ENCODE results near the gene NLRC5. TPM values are rescaled to one million over a fixed set of nuclear protein-coding genes. Genes with fewer than 3 reads are reported as not detected.

NLRC5 gene, protein sequence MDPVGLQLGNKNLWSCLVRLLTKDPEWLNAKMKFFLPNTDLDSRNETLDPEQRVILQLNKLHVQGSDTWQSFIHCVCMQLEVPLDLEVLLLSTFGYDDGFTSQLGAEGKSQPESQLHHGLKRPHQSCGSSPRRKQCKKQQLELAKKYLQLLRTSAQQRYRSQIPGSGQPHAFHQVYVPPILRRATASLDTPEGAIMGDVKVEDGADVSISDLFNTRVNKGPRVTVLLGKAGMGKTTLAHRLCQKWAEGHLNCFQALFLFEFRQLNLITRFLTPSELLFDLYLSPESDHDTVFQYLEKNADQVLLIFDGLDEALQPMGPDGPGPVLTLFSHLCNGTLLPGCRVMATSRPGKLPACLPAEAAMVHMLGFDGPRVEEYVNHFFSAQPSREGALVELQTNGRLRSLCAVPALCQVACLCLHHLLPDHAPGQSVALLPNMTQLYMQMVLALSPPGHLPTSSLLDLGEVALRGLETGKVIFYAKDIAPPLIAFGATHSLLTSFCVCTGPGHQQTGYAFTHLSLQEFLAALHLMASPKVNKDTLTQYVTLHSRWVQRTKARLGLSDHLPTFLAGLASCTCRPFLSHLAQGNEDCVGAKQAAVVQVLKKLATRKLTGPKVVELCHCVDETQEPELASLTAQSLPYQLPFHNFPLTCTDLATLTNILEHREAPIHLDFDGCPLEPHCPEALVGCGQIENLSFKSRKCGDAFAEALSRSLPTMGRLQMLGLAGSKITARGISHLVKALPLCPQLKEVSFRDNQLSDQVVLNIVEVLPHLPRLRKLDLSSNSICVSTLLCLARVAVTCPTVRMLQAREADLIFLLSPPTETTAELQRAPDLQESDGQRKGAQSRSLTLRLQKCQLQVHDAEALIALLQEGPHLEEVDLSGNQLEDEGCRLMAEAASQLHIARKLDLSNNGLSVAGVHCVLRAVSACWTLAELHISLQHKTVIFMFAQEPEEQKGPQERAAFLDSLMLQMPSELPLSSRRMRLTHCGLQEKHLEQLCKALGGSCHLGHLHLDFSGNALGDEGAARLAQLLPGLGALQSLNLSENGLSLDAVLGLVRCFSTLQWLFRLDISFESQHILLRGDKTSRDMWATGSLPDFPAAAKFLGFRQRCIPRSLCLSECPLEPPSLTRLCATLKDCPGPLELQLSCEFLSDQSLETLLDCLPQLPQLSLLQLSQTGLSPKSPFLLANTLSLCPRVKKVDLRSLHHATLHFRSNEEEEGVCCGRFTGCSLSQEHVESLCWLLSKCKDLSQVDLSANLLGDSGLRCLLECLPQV (N-terminal part only)
- total RNA-seq (2014; rRNA removed; shearing (Covaris generic)), result 6.6 and 8.4 TPM in 2 replicates

DNA sequence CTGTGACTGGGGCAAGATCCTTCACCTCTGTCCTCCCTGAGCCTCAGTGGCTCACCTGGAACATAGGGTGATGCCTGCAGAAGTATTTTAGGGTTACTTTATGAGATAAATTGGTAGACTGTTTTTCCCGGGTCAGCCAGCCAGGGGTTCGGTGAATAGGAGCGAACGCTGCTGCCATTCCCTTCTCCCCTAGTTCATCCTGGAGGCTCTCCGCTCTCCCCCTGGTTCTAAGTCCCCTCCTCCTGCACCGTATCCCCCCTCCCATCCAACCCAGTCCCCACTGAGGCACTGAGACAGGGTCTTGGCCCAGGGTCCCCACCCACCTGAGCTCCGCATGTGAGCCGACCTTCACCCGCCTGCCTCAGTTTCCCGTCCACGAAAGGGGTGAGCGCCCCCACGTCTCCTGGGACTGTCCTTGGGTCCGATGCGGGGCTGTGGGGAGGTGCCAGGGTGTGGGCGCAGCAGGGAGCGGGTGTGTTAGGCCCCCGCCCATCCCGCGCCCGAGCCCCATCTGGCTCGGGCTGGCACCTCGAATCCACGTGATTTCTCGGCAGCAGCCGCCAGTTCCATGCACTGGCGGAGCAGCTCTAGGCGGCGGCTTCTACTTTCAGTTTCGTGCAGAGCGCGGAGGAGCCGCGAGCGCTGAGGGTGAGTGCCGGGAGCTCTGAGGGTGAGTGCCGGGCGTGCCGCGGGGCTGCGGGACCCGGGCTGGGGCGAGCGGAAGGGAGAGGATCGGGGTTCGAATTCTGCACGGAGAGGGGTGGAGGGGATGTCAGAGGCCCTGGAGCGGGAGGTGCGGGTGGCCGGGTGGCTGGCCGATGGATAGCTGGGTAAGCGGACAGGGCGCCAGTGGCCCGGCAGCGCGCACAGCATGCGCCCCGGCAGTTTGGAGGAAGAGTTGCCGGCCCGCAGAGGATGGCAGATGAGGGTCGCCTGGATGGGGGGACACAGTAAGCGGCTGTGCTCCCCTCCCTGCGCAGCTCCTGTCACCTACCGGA is at the start of gene NLRC5:
NLRC5 (plus strand) TSS at position 610 of the 998 bp plus-strand sequence. CDS start 31,156 bp downstream, outside the sequence.
- peak; percentile 77 for DNase-seq (ENCODE audit: low spot score)

DNA sequence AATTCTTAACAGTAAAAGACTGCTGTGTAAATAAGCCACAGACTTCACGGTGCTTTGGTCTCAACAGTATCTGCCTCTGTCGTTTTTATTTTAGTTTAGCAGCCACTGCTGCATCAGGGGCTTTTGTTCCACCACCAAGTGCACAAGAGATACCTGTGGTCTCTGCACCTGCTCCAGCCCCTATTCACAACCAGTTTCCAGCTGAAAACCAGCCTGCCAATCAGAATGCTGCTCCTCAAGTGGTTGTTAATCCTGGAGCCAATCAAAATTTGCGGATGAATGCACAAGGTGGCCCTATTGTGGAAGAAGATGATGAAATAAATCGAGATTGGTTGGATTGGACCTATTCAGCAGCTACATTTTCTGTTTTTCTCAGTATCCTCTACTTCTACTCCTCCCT is 49.6 kb upstream of the NLRC5 start:
- no peak for DNase-seq (ENCODE audit: low spot score)

DNA sequence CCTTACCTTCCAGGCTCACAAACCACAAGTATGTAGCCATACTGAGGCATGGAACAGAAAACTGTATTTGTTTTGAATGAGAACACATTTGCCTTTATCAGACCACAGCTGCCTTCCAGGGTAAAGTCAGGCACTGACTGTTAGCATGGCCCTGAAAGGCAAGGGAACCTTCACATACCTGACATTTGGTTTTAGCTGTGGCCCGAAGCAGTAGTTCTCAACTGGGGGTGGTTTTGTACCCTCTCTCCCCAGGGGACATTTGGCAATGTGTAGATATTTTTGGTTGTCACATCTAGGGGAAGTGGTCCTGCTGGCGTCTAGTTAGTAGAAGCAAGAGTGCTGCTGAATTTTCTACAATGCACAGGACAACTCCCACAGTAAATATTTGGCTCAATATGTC is 48.3 kb upstream of the NLRC5 start:
- DNase-seq (ENCODE audit: low spot score), result no peak

DNA sequence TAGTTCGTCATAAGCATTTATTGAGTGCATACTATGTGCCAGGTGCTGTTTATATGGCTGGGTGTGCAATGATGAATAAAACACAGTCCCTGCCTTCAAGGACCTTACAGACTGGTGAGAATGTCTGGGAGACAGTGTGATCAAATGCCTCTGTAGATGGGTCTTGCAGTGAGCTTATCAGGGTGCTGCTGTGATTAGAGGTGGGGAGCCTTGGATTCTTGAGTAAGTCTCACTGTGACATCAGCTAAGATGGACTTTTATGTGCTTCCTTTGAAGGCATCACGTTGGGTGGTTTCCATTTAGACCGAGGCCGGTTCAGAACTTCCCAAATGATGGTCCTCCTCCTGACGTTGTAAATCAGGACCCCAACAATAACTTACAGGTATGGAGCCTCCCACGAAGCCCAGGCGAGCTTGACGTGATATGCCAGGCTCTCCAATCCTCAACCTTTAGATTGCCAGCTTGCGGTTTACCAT is 47.5 kb upstream of the NLRC5 start:
- DNase-seq (ENCODE audit: low spot score), result no peak

DNA sequence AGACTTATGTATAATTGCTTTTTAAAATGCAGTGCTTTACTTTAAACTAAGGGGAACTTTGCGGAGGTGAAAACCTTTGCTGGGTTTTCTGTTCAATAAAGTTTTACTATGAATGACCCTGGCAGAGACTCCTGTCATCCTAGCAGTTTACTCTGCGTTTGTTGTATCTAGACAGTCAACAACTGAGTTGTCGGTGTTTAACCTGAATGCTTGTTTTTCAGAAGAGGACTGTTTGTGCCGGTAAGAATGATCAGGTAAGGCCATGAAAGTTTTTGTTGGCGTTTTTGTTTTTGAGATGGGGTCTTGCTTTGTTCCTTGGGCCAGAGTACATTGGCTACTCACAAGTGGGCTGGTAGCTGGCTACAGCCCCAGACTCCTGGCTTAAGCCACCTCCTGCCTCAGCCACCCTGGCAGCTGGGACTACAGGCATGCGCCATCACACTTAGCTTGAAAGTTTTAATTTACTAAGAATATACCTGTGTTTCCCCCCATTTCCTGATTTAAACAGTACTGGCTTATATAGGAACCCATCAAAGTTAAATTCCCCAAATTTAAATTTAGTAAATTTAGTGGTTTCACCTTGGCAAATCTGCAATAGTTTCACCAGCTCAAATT is 45.5 kb upstream of the NLRC5 start:
- DNase-seq (ENCODE audit: low spot score), result no peak

DNA sequence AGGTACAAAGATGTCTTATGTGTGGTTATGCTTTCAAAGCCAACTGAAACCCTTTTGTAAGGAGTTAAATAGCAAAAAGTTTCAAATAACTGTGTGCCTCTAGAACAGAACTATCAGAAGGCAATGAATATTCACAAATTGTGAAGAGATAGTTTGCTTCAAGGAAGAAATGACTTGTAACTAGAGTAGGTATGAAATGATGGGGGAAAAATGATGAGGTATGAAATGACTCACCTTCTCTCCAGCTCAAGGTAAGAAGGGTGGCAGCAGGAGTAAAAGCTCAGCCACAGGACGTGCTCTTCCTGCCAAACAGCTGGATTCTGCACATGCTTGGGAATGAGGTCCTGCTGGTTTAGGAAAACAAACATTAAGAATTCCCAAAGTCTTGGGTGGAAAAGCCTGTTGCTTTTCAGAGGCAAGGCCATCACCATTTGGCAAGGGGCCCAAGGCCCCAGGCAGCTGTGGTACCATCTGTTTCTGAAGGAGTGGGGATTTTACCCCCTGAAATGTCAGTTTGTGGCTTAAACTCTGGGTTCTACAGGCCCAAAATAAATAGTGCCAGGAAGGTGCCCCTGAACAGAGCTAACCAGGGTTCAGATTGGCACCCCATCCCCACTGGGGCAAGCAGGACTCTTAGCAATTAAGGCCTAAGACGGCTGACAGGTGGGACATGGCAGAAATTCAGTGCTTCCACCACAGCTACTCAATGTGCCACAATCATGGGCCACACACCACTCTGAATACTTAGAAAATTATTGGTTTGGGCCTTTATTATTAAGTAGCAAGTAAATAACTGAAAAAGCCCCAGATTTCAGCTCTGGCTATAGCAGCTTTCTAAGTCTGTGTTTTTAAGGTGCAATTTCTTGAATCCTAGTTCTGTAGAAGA is 44.2 kb upstream of the NLRC5 start:
- DNase-seq (ENCODE audit: low spot score), result peak; percentile 65

DNA sequence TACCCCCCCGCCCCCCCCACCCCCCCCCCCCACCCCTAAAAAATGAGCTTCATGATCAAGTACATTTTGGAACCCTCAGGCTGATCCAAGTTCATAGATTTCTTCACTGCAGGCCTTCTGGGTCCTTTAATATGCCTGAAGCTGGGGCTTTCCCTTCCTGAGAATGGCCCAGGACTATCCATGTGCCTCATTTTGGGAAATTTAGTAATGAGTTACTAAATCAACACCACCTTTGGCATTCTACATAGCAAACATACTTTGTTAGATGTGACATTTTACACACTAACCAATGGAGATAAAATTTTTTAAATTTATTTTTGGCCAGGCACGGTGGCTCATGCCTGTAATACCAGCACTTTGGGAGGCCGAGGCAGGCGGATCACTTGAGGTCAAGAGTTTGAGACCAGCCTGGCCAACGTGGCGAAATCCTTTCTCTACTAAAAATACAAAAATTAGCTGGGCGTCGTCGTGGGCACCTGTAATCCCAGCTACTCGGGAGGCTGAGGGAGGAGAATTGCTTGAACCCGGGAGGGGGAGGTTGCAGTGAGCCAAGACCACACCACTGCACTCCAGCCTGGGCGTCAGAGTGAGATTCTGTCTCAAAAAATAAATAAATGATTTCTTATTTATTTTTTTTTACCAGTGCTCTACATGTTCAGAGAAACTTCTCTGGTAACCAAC is 43.4 kb upstream of the NLRC5 start:
- no peak for DNase-seq (ENCODE audit: low spot score)

DNA sequence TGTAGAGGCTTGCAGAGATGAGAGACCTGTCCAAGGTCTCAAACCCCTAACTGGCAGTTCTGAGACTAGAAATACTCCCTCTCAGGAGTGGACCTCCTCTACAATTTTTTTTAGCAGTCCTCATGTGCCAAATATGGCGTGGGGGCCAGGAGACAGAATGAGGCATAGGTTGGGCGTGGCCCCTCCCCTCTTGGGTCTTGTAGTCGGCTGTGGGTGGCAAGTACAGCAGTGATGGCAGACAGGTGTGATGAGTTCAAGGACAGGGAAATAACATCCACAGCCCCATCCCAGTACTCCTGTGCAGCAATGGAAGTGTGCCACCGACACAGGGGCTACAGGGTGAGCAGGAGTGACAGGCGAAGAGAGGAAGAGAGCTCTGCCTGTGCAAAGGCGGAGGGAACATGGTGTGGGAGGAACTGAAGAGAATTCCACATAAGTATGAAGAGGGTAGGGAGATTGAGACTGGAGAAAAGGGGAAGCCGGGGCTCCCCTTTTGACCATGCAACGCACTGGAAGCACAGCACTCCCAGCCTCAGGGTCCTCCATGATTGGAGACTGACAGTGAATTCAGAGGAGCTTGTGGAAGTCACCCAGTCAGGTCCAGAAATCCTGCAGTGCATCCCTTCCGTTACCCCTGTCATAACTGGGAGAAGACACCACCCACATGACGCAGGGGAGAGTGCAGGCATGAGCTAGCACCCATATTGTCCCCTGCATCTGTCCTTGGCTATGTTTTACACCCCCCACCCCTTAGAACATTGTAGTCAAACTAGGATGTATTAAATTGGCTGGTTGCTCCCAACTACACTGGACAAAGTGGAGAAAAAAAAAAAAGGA is 42.4 kb upstream of the NLRC5 start:
- DNase-seq (ENCODE audit: low spot score), result no peak

DNA sequence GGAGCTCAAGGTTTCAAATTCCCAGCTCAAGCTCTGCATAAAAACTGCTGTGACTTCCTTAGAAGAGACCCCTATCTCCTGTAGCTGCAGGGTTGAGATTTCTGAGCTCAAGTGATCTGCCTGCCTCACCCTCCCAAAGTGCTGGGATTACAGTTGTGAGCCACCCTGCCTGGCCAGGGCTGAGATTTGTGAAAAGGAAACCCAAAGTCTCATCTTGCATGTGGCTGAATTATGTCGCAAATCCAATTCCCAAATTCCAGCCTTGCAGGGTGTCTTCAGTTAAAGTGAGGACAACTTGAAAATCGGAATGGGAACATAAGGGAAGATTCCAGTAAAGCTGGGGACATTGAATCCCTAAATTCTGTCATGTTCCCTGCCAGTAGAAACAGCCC is 41.8 kb upstream of the NLRC5 start:
- DNase-seq (ENCODE audit: low spot score), result no peak

DNA sequence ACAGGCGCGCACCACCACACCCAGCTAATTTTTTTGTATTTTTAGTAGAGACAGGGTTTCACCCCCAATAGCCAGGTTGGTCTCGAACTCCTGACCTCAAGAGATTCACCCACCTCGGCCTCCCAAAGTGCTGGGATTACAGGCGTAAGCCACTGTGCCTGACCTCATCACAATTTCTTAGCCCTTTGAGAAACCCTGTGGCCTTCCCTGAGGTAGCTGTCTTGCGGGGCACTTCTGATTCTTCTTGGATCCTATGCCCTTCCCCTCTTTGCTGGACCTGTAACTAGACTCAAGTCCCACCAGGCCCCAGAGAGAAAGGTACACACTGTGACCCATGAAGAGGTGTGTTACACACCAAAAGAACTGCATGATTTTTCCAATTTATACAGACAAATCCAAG is 41.1 kb upstream of the NLRC5 start:
- DNase-seq (ENCODE audit: low spot score), result no peak

DNA sequence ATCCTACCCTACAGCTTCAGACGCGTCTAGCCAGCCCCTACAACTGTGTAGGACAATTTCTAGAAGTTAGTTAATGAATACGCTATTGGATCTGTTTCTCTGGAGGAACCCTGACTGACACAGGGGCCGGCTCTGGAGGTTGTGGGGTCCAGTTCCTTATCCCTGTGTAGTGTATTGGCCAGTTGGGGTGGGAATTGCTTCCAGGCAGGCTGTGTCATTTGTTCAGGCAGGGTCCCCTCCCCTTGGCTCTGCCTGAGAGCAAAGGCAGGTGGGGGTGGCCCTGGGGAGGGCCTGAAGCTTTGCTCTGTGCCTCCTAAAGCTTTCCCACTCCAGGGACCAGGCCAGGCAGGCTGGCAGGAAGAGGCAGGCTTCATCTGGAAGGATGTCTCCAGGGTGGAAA is 39.3 kb upstream of the NLRC5 start:
- DNase-seq (ENCODE audit: low spot score), result no peak

DNA sequence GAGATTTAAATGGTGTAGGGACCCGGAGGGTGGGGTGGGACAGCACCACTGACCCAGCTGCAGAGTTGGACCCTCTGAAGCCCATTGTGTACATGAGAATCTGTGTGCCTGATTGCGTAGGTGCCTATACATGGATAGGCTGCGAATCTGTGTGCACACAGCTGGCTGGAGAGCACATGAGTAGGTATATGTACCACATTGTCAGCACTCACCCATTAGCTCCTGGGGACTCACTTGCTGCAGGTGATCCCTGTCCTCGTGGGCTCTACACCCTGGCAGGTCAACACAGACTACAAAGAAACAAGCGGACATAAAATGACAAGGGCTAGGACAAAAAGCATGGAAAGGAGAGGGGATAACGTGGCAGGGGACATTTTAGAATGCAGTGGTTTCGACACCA is 38.9 kb upstream of the NLRC5 start:
- no peak for DNase-seq (ENCODE audit: low spot score)

DNA sequence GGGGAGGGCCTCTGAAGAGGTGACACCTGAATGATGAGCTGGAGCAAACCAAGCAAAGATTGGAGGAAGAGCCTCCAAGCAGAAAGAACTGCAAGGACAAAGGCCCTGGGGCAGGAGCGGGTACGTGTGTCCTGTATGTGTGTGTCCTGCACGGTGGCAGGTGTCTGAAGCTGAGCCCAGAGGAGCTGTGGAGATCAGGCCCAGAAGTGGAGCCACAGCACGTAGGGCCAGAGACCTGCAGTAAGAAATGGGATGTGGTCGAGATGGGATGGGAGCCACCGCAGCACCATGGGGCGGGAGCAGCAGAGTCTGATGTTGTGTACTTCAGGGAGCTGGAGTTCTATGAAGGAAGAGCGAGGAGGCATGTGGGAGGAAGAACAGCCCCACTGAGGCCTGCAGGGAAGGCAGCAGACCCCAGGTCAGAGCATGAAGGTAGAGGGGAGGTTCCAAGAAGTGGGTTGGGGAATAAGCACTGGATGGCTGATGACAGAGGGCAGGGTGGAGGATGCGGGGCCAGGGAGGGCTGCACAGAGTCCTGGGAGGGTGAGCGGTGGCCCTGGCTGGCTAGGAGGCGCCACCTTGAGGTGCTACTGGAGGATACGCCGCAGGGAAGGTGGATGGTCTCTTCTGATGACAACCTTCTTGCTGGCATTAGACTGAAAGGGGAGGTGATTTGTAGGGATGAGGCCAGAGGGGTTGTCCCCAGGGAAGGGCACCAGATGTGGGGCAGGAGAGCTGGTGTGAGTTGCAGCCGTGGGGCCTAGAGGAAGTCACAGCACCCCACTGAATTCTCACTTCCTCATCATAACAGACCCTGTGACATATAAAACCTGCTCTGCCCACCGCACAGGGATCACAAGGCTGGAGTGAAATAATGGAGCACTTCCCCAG is 38.2 kb upstream of the NLRC5 start:
- peak; percentile 34 for DNase-seq (ENCODE audit: low spot score)

DNA sequence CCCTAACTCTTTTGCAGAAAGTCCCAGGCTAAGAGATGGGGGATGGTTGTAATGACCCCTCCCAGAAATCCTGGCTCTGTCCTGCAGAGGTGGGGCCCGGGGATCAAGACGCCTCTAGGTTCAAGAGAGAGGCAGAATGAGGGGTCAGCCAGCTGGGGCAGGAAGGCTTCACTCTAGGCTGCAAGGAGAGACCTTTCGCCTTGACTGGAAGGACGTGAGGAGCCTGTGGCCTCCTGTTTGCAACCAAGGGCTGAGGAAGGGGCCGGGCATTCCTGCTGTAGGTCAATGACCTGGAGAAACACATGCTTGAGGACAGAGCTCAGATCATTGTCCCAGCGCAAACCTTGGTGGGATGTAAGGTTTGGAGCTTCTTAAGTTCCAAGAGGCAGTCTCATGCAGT is 36.4 kb upstream of the NLRC5 start:
- DNase-seq (ENCODE audit: low spot score), result no peak

DNA sequence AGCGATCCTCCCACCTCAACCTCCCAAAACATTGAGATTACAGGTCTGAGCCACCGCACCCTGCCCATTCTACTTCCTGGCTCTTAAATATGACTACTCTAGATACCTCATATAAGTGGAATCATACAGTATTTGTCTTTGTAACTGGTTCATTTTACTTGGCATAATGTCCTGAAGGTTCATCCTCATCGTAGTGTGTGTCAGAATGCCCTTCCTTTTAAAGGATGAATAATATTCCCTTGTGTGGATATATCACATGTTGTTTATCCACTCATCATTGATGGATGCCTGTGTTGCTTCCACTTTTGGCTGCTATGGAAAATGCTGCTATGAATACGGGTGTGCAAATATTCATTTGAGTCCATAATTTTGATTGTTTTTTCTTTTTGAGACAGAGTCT is 33.3 kb upstream of the NLRC5 start:
- DNase-seq (ENCODE audit: low spot score), result no peak

DNA sequence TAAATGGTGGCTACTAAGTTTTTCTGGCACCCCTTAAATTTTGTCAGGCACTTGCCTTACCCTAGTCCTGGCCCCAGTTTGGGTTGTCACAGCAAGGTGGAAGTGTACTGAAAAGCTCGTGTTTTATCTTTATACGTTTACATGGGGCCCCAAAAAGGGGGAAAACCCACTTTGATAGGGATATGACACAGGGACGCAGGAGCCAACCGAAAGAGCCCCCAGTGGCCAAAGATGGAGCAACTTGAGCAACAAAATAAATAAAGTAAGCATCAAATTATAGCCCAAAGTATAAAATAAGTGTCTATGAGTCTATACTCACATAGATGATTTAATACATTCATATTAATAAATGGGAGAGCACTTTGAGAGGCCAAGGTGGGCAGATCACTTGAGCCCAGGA is 32.6 kb upstream of the NLRC5 start:
- DNase-seq (ENCODE audit: low spot score), result no peak
